ACHN (cell line): ENCODE results near the gene USP17L24.
"Not testable (repeated sequence)": the region's sequence is repeated elsewhere in the genome, so short reads cannot be mapped to it uniquely, and the experiment has no call there.

Experiments used
- DNase-seq: peaks from one replicate; pipeline ENCODE4 v3.0.0-alpha.2; 2015
- in situ Hi-C: cut with HindIII; loops from 2 replicates; pipeline ENCODE4 v1.10.0; 2017; ENCODE audit warnings: low sequenced_read_pairs, low pct_ligation_motif_present, low pct_unique_long_range_greater_than_20kb

USP17L24 gene, protein sequence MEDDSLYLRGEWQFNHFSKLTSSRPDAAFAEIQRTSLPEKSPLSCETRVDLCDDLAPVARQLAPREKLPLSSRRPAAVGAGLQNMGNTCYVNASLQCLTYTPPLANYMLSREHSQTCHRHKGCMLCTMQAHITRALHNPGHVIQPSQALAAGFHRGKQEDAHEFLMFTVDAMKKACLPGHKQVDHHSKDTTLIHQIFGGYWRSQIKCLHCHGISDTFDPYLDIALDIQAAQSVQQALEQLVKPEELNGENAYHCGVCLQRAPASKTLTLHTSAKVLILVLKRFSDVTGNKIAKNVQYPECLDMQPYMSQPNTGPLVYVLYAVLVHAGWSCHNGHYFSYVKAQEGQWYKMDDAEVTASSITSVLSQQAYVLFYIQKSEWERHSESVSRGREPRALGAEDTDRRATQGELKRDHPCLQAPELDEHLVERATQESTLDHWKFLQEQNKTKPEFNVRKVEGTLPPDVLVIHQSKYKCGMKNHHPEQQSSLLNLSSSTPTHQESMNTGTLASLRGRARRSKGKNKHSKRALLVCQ

DNA sequence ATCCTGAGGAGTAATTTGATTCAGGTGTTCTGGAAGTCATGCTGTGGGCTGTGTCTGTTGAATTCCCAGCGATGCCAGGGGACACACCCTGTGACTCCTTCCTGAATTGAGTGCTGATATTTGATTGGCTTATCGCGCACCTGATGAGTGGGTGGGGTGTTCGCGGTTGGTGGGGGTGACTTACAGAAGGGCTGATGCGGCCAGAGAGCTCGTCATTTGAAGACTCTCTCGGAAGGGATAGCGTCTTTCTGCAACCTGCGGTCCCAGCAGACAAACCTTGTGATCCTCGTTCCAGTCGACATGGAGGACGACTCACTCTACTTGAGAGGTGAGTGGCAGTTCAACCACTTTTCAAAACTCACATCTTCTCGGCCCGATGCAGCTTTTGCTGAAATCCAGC is at the start of gene USP17L24:
Gene USP17L24, plus strand, starts transcription at position 301 of the 400 bp plus-strand sequence. Its CDS starts 0 bp downstream, at position 301.
- in situ Hi-C loops, DNase-seq: not testable (repeated sequence)

DNA sequence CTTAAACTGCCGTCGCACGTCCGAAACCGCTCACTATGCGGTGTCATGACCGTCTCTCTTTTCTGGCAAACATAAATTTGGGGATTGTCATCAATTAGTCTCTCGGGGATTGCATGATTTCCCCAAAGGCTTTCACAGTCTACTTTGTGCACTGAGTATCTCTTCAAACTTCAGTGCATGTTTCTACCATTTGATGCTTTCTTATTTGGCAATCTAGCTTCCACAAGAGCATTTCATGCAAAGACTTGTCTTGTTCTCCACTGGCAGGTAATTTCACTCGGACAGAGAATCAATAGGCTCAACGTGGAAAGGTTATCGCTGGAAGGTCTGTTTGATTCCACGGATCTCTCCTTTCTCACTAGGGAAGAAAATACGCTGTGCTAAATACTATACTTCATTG is 774 bp upstream of the USP17L24 start:
- DNase-seq, in situ Hi-C loops: not testable (repeated sequence)

DNA sequence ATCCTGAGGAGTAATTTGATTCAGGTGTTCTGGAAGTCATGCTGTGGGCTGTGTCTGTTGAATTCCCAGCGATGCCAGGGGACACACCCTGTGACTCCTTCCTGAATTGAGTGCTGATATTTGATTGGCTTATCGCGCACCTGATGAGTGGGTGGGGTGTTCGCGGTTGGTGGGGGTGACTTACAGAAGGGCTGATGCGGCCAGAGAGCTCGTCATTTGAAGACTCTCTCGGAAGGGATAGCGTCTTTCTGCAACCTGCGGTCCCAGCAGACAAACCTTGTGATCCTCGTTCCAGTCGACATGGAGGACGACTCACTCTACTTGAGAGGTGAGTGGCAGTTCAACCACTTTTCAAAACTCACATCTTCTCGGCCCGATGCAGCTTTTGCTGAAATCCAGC is 4.6 kb downstream of the USP17L24 start, which contains the start of gene USP17L25:
Gene USP17L25, plus strand, starts transcription at position 301 of the 400 bp plus-strand sequence. Its CDS starts 0 bp downstream, at position 301.
- in situ Hi-C loops, DNase-seq: not testable (repeated sequence)

DNA sequence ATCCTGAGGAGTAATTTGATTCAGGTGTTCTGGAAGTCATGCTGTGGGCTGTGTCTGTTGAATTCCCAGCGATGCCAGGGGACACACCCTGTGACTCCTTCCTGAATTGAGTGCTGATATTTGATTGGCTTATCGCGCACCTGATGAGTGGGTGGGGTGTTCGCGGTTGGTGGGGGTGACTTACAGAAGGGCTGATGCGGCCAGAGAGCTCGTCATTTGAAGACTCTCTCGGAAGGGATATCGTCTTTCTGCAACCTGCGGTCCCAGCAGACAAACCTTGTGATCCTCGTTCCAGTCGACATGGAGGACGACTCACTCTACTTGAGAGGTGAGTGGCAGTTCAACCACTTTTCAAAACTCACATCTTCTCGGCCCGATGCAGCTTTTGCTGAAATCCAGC is 9.4 kb downstream of the USP17L24 start, which contains the start of gene USP17L26:
Gene USP17L26, plus strand, starts transcription at position 301 of the 400 bp plus-strand sequence. Its CDS starts 0 bp downstream, at position 301.
- DNase-seq, in situ Hi-C loops: not testable (repeated sequence)

DNA sequence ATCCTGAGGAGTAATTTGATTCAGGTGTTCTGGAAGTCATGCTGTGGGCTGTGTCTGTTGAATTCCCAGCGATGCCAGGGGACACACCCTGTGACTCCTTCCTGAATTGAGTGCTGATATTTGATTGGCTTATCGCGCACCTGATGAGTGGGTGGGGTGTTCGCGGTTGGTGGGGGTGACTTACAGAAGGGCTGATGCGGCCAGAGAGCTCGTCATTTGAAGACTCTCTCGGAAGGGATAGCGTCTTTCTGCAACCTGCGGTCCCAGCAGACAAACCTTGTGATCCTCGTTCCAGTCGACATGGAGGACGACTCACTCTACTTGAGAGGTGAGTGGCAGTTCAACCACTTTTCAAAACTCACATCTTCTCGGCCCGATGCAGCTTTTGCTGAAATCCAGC is 14.1 kb downstream of the USP17L24 start, which contains the start of gene USP17L5:
Gene USP17L5, plus strand, starts transcription at position 301 of the 400 bp plus-strand sequence. Its CDS starts 0 bp downstream, at position 301.
- DNase-seq, in situ Hi-C loops: not testable (repeated sequence)

DNA sequence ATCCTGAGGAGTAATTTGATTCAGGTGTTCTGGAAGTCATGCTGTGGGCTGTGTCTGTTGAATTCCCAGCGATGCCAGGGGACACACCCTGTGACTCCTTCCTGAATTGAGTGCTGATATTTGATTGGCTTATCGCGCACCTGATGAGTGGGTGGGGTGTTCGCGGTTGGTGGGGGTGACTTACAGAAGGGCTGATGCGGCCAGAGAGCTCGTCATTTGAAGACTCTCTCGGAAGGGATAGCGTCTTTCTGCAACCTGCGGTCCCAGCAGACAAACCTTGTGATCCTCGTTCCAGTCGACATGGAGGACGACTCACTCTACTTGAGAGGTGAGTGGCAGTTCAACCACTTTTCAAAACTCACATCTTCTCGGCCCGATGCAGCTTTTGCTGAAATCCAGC is 18.9 kb downstream of the USP17L24 start, which contains the start of gene USP17L27:
Gene USP17L27, plus strand, starts transcription at position 301 of the 400 bp plus-strand sequence. Its CDS starts 0 bp downstream, at position 301.
- DNase-seq, in situ Hi-C loops: not testable (repeated sequence)

DNA sequence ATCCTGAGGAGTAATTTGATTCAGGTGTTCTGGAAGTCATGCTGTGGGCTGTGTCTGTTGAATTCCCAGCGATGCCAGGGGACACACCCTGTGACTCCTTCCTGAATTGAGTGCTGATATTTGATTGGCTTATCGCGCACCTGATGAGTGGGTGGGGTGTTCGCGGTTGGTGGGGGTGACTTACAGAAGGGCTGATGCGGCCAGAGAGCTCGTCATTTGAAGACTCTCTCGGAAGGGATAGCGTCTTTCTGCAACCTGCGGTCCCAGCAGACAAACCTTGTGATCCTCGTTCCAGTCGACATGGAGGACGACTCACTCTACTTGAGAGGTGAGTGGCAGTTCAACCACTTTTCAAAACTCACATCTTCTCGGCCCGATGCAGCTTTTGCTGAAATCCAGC is 23.6 kb downstream of the USP17L24 start, which contains the start of gene USP17L28:
Gene USP17L28, plus strand, starts transcription at position 301 of the 400 bp plus-strand sequence. Its CDS starts 0 bp downstream, at position 301.
- DNase-seq, in situ Hi-C loops: not testable (repeated sequence)

DNA sequence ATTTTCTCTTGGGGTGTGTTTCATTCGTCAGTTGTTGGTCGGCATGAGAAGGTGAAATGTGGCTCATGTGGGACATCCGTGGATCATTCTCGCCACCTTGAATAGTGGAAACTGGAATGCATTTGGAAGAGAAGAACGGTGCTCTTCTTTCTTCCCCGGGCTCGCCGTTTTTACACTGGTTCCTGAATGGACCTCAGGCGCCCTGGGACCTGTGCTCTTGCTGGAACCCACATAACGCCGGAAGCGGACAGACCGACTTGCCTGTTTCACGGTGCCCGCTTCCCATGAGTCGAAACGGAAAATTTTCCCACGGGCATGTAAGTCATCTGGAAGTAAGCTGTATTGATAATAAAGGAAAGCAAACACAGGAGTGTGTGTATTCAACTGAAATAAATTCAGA is 25.9 kb downstream of the USP17L24 start:
- DNase-seq, in situ Hi-C loops: not testable (repeated sequence)

DNA sequence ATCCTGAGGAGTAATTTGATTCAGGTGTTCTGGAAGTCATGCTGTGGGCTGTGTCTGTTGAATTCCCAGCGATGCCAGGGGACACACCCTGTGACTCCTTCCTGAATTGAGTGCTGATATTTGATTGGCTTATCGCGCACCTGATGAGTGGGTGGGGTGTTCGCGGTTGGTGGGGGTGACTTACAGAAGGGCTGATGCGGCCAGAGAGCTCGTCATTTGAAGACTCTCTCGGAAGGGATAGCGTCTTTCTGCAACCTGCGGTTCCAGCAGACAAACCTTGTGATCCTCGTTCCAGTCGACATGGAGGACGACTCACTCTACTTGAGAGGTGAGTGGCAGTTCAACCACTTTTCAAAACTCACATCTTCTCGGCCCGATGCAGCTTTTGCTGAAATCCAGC is 28.4 kb downstream of the USP17L24 start, which contains the start of gene USP17L29:
Gene USP17L29, plus strand, starts transcription at position 301 of the 400 bp plus-strand sequence. Its CDS starts 0 bp downstream, at position 301.
- in situ Hi-C loops, DNase-seq: not testable (repeated sequence)

DNA sequence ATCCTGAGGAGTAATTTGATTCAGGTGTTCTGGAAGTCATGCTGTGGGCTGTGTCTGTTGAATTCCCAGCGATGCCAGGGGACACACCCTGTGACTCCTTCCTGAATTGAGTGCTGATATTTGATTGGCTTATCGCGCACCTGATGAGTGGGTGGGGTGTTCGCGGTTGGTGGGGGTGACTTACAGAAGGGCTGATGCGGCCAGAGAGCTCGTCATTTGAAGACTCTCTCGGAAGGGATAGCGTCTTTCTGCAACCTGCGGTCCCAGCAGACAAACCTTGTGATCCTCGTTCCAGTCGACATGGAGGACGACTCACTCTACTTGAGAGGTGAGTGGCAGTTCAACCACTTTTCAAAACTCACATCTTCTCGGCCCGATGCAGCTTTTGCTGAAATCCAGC is 37.9 kb downstream of the USP17L24 start, which contains the start of gene USP17L30:
Gene USP17L30, plus strand, starts transcription at position 301 of the 400 bp plus-strand sequence. Its CDS starts 0 bp downstream, at position 301.
- DNase-seq, in situ Hi-C loops: not testable (repeated sequence)
